Activated CD4-positive, alpha-beta T cell treated with anti-CD3 and anti-CD28 coated beads, Interleukin-2, amount 50 U/mL, for 24 hours (primary cell): ENCODE data around the gene NDUFS5.
"Not testable (repeated sequence)": the region's sequence is repeated elsewhere in the genome, so short reads cannot be mapped to it uniquely, and the experiment has no call there.

Experiments
- DNase-seq, 2 donors: peaks; one replicate each; pipeline ENCODE4 v3.0.0-alpha.2; 2020; ENCODE audit warnings: low read depth in 1 of 2, low spot score in 1 of 2

Gene NDUFS5

GRCh38 chr1:39014956-39015355, 11.2 kb upstream of the NDUFS5 start:
- DNase-seq = not testable (repeated sequence)

GRCh38 chr1:39016604-39017171, 9.5 kb upstream of the NDUFS5 start:
- DNase-seq = no peak

- no peak for DNase-seq
Observed at GRCh38 chr1:39017266-39017665, 8.9 kb upstream of the NDUFS5 start.

GRCh38 chr1:39020494-39020893, 5.7 kb upstream of the NDUFS5 start:
- not testable (repeated sequence) for DNase-seq

- DNase-seq = no peak
Observed at GRCh38 chr1:39021426-39021825, 4.7 kb upstream of the NDUFS5 start.

GRCh38 chr1:39023140-39023539, 3.0 kb upstream of the NDUFS5 start:
- no peak for DNase-seq

- DNase-seq = no peak
Observed at GRCh38 chr1:39026866-39027507, 837 bp downstream of the NDUFS5 start.

GRCh38 chr1:39034114-39034654, 8.0 kb downstream of the NDUFS5 start:
- DNase-seq = no peak

GRCh38 chr1:39036678-39037077, 10.5 kb downstream of the NDUFS5 start:
- no peak for DNase-seq

- DNase-seq = no peak
Observed at GRCh38 chr1:39043513-39043912, 17.4 kb downstream of the NDUFS5 start.

GRCh38 chr1:39044762-39045161, 18.6 kb downstream of the NDUFS5 start:
- no peak for DNase-seq

GRCh38 chr1:39045231-39045630, 19.1 kb downstream of the NDUFS5 start:
- no peak for DNase-seq

- DNase-seq = no peak
Observed at GRCh38 chr1:39046613-39047210, 20.6 kb downstream of the NDUFS5 start.

GRCh38 chr1:39047374-39048229, 21.5 kb downstream of the NDUFS5 start:
- DNase-seq = no peak

GRCh38 chr1:39048745-39049370, 22.7 kb downstream of the NDUFS5 start:
- DNase-seq = no peak

- DNase-seq = no peak
Observed at GRCh38 chr1:39050001-39050400, 23.9 kb downstream of the NDUFS5 start.

- not testable (repeated sequence) for DNase-seq
Observed at GRCh38 chr1:39051193-39051850, 25.2 kb downstream of the NDUFS5 start.

GRCh38 chr1:39051956-39052355, 25.8 kb downstream of the NDUFS5 start:
- DNase-seq = no peak

GRCh38 chr1:39055213-39055710, 29.1 kb downstream of the NDUFS5 start:
- DNase-seq = not testable (repeated sequence)

- not testable (repeated sequence) for DNase-seq
Observed at GRCh38 chr1:39061516-39061915, 35.4 kb downstream of the NDUFS5 start.
